Fibroblast of lung (primary cell): ENCODE results near the gene MSI2.

Source experiments
- EZH2 ChIP-seq: IDR thresholded peaks from 2 replicates; pipeline ENCODE4 v1.5.1; 2012; ENCODE audit warnings: low read length, control low read depth, mild to moderate bottlenecking; ENCODE audit errors: missing control alignments
- TF ChIP-seq, protein P1 (sequence below), 2 donors: IDR thresholded peaks in 1 of 2; conservative IDR thresholded peaks in 1 of 2; 1 replicate in 1 of 2; 2 replicates in 1 of 2; pipeline ENCODE4 v1.5.1; 2011 to 2012; ENCODE audit warnings: low read length in 2 of 2, control low read depth in 1 of 2, inconsistent platforms in 1 of 2, low read depth in 1 of 2, mild to moderate bottlenecking in 1 of 2

DNA sequence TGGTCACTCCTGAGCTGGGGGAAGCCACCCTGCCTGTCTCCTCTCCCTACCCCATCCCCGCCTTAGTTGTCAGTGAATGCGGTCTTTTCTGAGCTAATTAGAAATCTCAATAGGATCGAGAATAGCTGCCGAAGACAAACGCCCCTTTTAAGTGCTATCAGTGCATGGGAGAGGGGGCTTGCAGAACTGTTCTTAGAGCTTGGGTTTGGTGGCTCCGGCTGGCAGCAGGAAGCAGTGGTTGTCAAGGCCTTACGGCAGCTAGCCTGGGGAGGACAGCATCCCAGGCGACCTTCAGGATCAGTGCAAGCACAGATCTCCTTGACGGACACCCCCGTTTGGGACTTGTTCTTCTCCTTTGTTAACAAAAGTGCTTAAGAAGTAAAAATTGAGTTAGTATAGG is 293.7 kb downstream of the MSI2 start:
- TF ChIP-seq, protein P1, sequence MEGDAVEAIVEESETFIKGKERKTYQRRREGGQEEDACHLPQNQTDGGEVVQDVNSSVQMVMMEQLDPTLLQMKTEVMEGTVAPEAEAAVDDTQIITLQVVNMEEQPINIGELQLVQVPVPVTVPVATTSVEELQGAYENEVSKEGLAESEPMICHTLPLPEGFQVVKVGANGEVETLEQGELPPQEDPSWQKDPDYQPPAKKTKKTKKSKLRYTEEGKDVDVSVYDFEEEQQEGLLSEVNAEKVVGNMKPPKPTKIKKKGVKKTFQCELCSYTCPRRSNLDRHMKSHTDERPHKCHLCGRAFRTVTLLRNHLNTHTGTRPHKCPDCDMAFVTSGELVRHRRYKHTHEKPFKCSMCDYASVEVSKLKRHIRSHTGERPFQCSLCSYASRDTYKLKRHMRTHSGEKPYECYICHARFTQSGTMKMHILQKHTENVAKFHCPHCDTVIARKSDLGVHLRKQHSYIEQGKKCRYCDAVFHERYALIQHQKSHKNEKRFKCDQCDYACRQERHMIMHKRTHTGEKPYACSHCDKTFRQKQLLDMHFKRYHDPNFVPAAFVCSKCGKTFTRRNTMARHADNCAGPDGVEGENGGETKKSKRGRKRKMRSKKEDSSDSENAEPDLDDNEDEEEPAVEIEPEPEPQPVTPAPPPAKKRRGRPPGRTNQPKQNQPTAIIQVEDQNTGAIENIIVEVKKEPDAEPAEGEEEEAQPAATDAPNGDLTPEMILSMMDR (conservative IDR thresholded peaks at IDR 0.05 in 1 of 2, IDR thresholded peaks at IDR 0.05 in 1 of 2; ENCODE audit: low read depth in 1 of 2, low read length in 2 of 2) = no peak
- TF ChIP-seq EZH2 = no peak
